Brain microvascular endothelial cell (primary cell): ENCODE results near the gene ZNF423.

ENCODE experiments used
- DNase-seq: peaks from one replicate; pipeline ENCODE4 v3.0.0-alpha.2; 2020
- H3K27ac ChIP-seq: fragments of 250-450 bp; sonication (Bioruptor Pico); 2 replicates; pipeline ENCODE4 v1.5.1; 2020; ENCODE audit warnings: mild to moderate bottlenecking, moderate library complexity
- H3K27me3 ChIP-seq: fragments of 250-450 bp; sonication (Bioruptor Pico); replicated peaks from 2 replicates; pipeline ENCODE4 v1.5.1; 2020; ENCODE audit warnings: mild to moderate bottlenecking
- H3K36me3 ChIP-seq: fragments of 250-450 bp; sonication (Bioruptor Pico); replicated peaks from 2 replicates; pipeline ENCODE4 v1.5.1; 2020; ENCODE audit warnings: mild to moderate bottlenecking
- H3K4me3 ChIP-seq: 2 replicates; pipeline ENCODE4 v1.5.1; 2011; ENCODE audit warnings: low read depth, mild to moderate bottlenecking, control low read depth, low read length, moderate library complexity
- in situ Hi-C: cut with HindIII; loops from 2 replicates; pipeline ENCODE4 v1.10.0; 2017; ENCODE audit warnings: low sequenced_read_pairs, low pct_ligation_motif_present
- TF ChIP-seq, protein P1 (sequence below): IDR thresholded peaks from 2 replicates; pipeline ENCODE4 v1.5.1; 2011; ENCODE audit warnings: low read depth, mild to moderate bottlenecking, moderate library complexity, low read length, control low read depth, inconsistent platforms; ENCODE audit errors: missing control alignments

The ZNF423 gene

DNA sequence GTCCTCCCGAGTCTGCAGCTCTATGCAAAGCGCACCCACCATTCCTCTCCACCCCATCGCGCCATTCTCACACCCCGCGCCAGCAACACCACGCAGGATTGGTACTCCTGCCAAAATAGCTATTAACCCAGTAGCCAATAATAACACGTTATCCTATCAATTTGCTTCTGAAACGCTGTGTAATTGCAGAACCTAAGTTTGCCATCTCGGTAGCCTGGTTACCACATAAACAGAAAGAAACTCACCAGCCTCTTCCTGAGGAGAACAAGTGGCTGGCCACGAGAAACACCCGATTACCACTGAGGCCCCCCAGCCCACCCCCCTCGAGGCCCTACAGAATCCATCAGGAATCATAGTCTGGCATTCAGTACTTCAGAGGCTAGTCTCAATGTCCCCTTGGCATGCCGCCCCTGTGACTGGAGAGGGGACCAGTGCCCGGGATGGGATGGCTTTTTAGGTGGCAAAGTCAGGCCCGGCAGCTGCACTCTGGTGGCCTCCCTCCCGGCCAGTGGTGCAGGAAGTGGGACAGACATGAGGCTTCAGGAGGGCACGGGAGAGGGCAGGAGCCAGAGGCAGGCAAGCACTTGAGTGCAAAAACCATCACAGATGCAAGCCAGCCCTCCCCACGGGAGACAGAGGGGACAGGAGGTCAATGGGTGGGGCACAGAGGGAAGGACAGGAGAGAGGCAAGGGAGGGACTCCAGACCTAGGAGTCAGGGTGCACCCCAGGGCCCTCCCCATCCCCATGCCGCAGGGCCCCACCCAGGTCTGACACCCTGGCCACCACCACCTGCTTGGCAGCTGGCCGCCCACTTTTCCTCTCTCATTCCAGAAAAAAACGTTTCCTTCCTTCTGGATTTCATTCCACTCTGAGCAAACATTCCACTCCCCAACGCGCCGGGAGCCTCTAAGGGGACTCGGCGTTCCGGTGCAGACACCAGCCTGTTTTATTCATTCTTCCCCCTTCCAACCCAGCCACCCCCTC lies 192.5 kb downstream of the ZNF423 start:
- Histone ChIP-seq H3K27ac (no peak overlapping the region), H3K4me3 (no peak overlapping the region), H3K36me3 (no peaks in the 10 kb centered on the region), H3K27me3 (no peaks in the 10 kb centered on the region)
- in situ Hi-C loops: no loop called here
- TF ChIP-seq, protein P1, sequence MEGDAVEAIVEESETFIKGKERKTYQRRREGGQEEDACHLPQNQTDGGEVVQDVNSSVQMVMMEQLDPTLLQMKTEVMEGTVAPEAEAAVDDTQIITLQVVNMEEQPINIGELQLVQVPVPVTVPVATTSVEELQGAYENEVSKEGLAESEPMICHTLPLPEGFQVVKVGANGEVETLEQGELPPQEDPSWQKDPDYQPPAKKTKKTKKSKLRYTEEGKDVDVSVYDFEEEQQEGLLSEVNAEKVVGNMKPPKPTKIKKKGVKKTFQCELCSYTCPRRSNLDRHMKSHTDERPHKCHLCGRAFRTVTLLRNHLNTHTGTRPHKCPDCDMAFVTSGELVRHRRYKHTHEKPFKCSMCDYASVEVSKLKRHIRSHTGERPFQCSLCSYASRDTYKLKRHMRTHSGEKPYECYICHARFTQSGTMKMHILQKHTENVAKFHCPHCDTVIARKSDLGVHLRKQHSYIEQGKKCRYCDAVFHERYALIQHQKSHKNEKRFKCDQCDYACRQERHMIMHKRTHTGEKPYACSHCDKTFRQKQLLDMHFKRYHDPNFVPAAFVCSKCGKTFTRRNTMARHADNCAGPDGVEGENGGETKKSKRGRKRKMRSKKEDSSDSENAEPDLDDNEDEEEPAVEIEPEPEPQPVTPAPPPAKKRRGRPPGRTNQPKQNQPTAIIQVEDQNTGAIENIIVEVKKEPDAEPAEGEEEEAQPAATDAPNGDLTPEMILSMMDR: no peak
- DNase-seq: no peak

DNA sequence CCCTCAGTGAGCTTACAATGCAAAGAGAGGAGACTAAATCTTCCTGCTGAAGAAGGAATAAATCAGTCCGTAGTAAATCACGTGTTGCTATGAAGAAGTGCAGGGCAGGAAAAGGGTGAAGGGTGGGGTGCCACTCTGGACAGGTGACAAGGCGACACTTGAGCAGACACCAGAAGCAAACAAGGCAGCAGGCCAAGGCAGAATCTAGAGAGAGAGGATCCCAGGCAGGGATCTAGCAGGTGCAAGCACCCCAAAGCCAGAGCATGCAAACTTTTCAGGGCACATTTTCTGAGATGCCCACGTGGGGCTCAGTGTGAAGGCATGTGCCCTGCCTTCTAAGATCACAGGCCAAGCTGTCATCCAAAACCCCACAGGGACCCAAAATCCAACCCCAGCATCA lies 193.3 kb downstream of the ZNF423 start:
- TF ChIP-seq, protein P1: no peak
- Histone ChIP-seq H3K4me3 (no peak overlapping the region), H3K27ac (no peak overlapping the region), H3K27me3 (no peaks in the 10 kb centered on the region), H3K36me3 (no peaks in the 10 kb centered on the region)
- in situ Hi-C loops: no loop called here
- no peak for DNase-seq

DNA sequence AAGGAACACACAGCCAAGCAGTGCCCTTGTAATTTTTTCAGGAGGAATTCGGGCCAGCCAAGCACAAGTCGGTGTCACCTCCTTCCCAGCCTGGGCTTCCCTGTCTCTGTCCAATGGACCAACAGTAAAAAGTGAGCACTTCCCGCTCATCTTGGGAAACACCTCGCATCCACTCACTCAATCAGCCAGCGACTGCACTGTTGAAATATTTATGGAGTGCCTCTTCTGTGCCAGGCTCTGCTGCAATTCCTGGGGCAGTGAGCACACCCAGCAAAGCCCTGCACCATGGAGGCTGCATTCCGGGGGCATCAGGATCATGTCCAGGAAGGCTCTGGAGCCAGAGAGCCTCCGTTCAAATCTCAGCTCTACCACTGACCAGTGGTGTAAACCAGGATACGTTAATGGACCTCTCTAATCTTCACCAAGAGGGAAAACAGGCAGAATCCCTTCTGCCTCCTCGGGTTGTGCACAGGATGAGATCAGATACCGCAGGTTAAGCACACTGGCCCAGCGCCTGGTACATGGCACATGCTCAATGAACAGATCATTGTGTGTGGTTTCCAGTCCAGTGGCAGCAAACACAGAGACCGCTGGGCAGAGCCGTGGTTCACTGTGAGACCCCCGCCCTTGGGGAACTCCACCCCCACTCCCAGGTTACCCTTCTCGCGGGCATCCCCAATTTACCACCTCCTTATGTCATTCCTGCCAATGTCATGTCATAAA lies 194.3 kb downstream of the ZNF423 start:
- TF ChIP-seq, protein P1: no peak
- in situ Hi-C loops: no loop called here
- no peak for DNase-seq
- Histone ChIP-seq H3K36me3 (no peaks in the 10 kb centered on the region), H3K27ac (no peak overlapping the region), H3K4me3 (no peak overlapping the region), H3K27me3 (no peaks in the 10 kb centered on the region)

DNA sequence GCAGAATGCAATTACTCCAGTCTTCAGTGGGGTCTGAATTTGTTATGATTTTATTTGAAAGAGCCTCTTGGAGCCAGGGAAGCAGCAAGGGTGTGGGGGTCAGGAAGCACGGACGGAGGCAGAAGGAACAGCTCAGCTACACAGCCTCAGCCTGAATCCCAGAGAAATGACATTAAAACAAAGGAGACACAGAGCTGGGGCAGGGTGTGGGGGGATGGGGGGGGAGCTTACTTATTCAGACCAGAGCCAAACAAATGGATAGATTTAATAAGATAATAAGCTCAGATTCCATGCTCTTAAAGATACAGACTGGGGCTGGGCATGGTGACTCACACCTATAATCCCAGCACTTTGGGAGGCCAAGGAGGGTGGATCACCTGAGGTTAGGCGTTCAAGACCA lies 195.3 kb downstream of the ZNF423 start:
- H3K36me3 ChIP-seq: no peaks in the 10 kb centered on the region
- H3K27me3 ChIP-seq: no peaks in the 10 kb centered on the region
- TF ChIP-seq, protein P1: no peak
- in situ Hi-C loops: no loop called here
- no peak overlapping the region for H3K27ac ChIP-seq
- no peak for DNase-seq
- no peak overlapping the region for H3K4me3 ChIP-seq

DNA sequence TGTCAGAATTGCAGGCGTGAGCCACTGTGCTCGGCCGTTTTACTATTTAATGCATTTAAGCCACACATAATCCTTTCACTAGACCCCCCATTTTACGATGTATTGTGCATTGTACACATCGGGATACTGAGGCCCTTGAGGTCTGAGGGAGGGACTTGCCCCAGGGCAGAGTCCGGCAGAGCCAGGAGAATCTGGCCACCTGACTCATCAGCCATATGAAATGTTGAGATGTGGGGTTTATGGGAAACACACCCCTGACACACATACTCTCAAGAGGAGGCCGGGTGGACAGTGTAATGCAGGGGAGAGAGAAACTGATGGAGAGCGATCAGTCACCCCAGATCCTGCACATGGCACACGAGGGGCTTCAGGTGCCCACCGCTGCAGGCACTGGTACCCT lies 196.6 kb downstream of the ZNF423 start:
- TF ChIP-seq, protein P1: no peak

More for the DNA sequence above, 196.6 kb downstream of the ZNF423 start:
- Histone ChIP-seq H3K27ac (no peak overlapping the region), H3K4me3 (no peak overlapping the region), H3K27me3 (no peaks in the 10 kb centered on the region), H3K36me3 (no peaks in the 10 kb centered on the region)
- no peak for DNase-seq
- in situ Hi-C loops: no loop called here
